Astrocyte of the cerebellum (primary cell): ENCODE data around the gene TMEM63C.

Experiments
- DNase-seq: peaks from one replicate; pipeline ENCODE4 v3.0.0-alpha.2; 2011; ENCODE audit warnings: low read depth
- H3K4me3 ChIP-seq: 2 replicates; pipeline ENCODE4 v1.5.1; 2011; ENCODE audit warnings: mild to moderate bottlenecking, low read depth, low read length, moderate library complexity
- CTCF ChIP-seq: IDR thresholded peaks from 2 replicates; pipeline ENCODE4 v1.5.1; 2012; ENCODE audit warnings: low read length, low read depth, moderate library complexity, mild to moderate bottlenecking; ENCODE audit errors: missing control alignments
- in situ Hi-C: cut with HindIII; loops from 2 replicates; pipeline ENCODE4 v1.10.0; 2017; ENCODE audit warnings: low sequenced_read_pairs

The TMEM63C gene

GRCh38 chr14:77181603-77182437 lies at the start of gene TMEM63C:
Gene TMEM63C (plus strand): TSS chr14:77181798. CDS start chr14:77218814, 37,016 bp downstream.
- TF ChIP-seq CTCF, result no peak
- H3K4me3 ChIP-seq, result peak within 1 kb of the TSS; percentile 43
- DNase-seq, result no peak
- in situ Hi-C loops, result no loop called here

GRCh38 chr14:77131871-77132486 lies 49.6 kb upstream of the TMEM63C start:
- in situ Hi-C loops, result no loop called here
- no peak overlapping the region for H3K4me3 ChIP-seq
- TF ChIP-seq CTCF, result no peak
- no peak for DNase-seq

- H3K4me3 ChIP-seq, result no peak overlapping the region
- in situ Hi-C loops, result no loop called here
- DNase-seq, result peak; percentile 44
- no peak for TF ChIP-seq CTCF
Measured at GRCh38 chr14:77133720-77134338, 47.8 kb upstream of the TMEM63C start.

GRCh38 chr14:77139022-77139421 lies 42.6 kb upstream of the TMEM63C start:
- in situ Hi-C loops, result no loop called here
- H3K4me3 ChIP-seq, result no peak overlapping the region
- no peak for TF ChIP-seq CTCF
- no peak for DNase-seq

GRCh38 chr14:77139540-77140358 lies 41.8 kb upstream of the TMEM63C start:
- in situ Hi-C loops, result no loop called here
- no peak for DNase-seq
- peak; percentile 54 for TF ChIP-seq CTCF
- H3K4me3 ChIP-seq, result peak overlapping the region; percentile 9
